HepG2 (cell line): Measurements from ENCODE around the gene ELP5. TPM values are rescaled to one million over a fixed set of nuclear protein-coding genes. Genes with fewer than 3 reads are reported as not detected.
A peak's percentile ranks its signal among the peaks of the same experiment; 100 is the strongest.

Experiments
- CHD4 ChIP-seq: fragments of 200-600 bp; sonication (generic); IDR thresholded peaks from 2 replicates; pipeline ENCODE4 v1.7.0; 2017; ENCODE audit warnings: mild to moderate bottlenecking, low read length, borderline replicate concordance
- GABPA ChIP-seq, 2 experiments: IDR thresholded peaks; 2 replicates each; pipeline ENCODE4 v1.6.1; 2011 to 2016; ENCODE audit warnings: low read depth in 2 of 2, low read length in 1 of 2, missing biosample characterization in 1 of 2, missing genetic modification characterization in 1 of 2
- HOXA9 ChIP-seq: sonication (generic); formaldehyde crosslinking; IDR thresholded peaks from 2 replicates; pipeline ENCODE4 v1.8.1; 2022; ENCODE audit warnings: missing genetic modification reagents, mild to moderate bottlenecking, moderate library complexity, borderline replicate concordance
- KLF13 ChIP-seq: sonication (generic); formaldehyde crosslinking; IDR thresholded peaks from 2 replicates; pipeline ENCODE4 v1.4.0; 2020; ENCODE audit warnings: mild to moderate bottlenecking, missing genetic modification reagents
- MYNN ChIP-seq: sonication (generic); formaldehyde crosslinking; IDR thresholded peaks from 2 replicates; pipeline ENCODE4 v1.4.0; 2020; ENCODE audit warnings: mild to moderate bottlenecking, low read depth, missing genetic modification reagents
- NFE2L2 ChIP-seq: fragments of 150-350 bp; IDR thresholded peaks from 2 replicates; pipeline ENCODE4 v1.6.1; 2014; ENCODE audit warnings: low read length
- RBFOX2 ChIP-seq: fragments of 200-400 bp; formaldehyde crosslinking; IDR thresholded peaks from 2 replicates; pipeline ENCODE4 v1.6.1; 2017; ENCODE audit warnings: low read depth, mild to moderate bottlenecking, low read length
- RXRA ChIP-seq: sonication (generic); formaldehyde crosslinking; IDR thresholded peaks from 2 replicates; pipeline ENCODE4 v1.5.1; 2020; ENCODE audit warnings: missing genetic modification reagents
- SMARCE1 ChIP-seq: fragments of 450-650 bp; IDR thresholded peaks from 2 replicates; pipeline ENCODE4 v1.6.1; 2017; ENCODE audit warnings: borderline replicate concordance
- SP5 ChIP-seq: IDR thresholded peaks from 2 replicates; pipeline ENCODE4 v1.6.1; 2016; ENCODE audit warnings: low read depth, borderline replicate concordance
- ZEB1 ChIP-seq: IDR thresholded peaks from 2 replicates; pipeline ENCODE4 v1.6.1; 2012; ENCODE audit warnings: mild to moderate bottlenecking, low read depth, inconsistent platforms; ENCODE audit not compliant: insufficient replicate concordance
- ZFP36L2 ChIP-seq: sonication (generic); formaldehyde crosslinking; IDR thresholded peaks from 2 replicates; pipeline ENCODE4 v1.4.0; 2020; ENCODE audit warnings: missing genetic modification reagents
- ZNF292 ChIP-seq: sonication (generic); formaldehyde crosslinking; IDR thresholded peaks from 2 replicates; pipeline ENCODE4 v1.8.1; 2022; ENCODE audit warnings: mild to moderate bottlenecking, low read depth, missing genetic modification reagents, borderline replicate concordance
- ZNF549 ChIP-seq: sonication (generic); formaldehyde crosslinking; IDR thresholded peaks from 2 replicates; pipeline ENCODE4 v1.5.0; 2020; ENCODE audit warnings: missing genetic modification reagents
- ZNF605 ChIP-seq: sonication (generic); formaldehyde crosslinking; IDR thresholded peaks from 2 replicates; pipeline ENCODE4 v1.8.0; 2022; ENCODE audit warnings: mild to moderate bottlenecking, missing genetic modification reagents
- ZNF644 ChIP-seq: IDR thresholded peaks from 2 replicates; pipeline ENCODE4 v1.6.1; 2016; ENCODE audit warnings: low read depth
- ZNF747 ChIP-seq: sonication (generic); formaldehyde crosslinking; IDR thresholded peaks from 2 replicates; pipeline ENCODE4 v1.8.1; 2023; ENCODE audit warnings: missing genetic modification reagents, mild to moderate bottlenecking, borderline replicate concordance
- ZNF75D ChIP-seq: sonication (generic); formaldehyde crosslinking; IDR thresholded peaks from 2 replicates; pipeline ENCODE4 v1.8.1; 2023; ENCODE audit warnings: missing genetic modification reagents, mild to moderate bottlenecking, borderline replicate concordance
- polyA plus RNA-seq, 8 experiments: library from polyadenylated mRNA; depleted of rRNA in 3 of 8; stranded (reverse) in 7 of 8; unstranded in 1 of 8; fragments of >200 nt; fragmentation: Illumina TruSeq in 4 of 8; extraction: Trizol in 4 of 8; gene quantifications; 2 replicates each; pipeline versions ENCODE4 v1.2.1 to v1.2.3, GENCODE V29; 2011 to 2016; ENCODE audit warnings: low read depth in 4 of 8, missing spikeins in 1 of 8, mixed read lengths in 1 of 8; ENCODE audit not compliant: insufficient read depth in 1 of 8
- total RNA-seq, 5 experiments: library from RNA; depleted of rRNA; stranded (reverse); fragments of >200 nt; fragmentation: Illumina TruSeq; extraction: Trizol; gene quantifications; 2 replicates each; pipeline ENCODE4 v1.2.3, GENCODE V29; 2016; ENCODE audit warnings: low read depth in 1 of 5
- TF ChIP-seq, protein P1 (sequence below): sonication (generic); formaldehyde crosslinking; IDR thresholded peaks from 2 replicates; pipeline ENCODE4 v1.9.0; 2021; ENCODE audit warnings: missing genetic modification reagents, borderline replicate concordance
- TF ChIP-seq, protein P2 (sequence below), 2 experiments: sonication (generic) in 1 of 2; formaldehyde crosslinking in 1 of 2; IDR thresholded peaks; 2 replicates each; pipeline versions ENCODE4 v1.6.1 to v1.9.0; 2014 to 2022; ENCODE audit warnings: antibody characterized with exemption in 1 of 2, borderline replicate concordance in 1 of 2, inconsistent platforms in 1 of 2, low read depth in 1 of 2, missing genetic modification reagents in 1 of 2

ELP5 gene
- total and polyA plus RNA-seq, 2 of the 13 experiments (the other 11 are each of a cell fraction or from before 2014, with no cell fraction given), result 67.6 to 69.8 TPM

DNA sequence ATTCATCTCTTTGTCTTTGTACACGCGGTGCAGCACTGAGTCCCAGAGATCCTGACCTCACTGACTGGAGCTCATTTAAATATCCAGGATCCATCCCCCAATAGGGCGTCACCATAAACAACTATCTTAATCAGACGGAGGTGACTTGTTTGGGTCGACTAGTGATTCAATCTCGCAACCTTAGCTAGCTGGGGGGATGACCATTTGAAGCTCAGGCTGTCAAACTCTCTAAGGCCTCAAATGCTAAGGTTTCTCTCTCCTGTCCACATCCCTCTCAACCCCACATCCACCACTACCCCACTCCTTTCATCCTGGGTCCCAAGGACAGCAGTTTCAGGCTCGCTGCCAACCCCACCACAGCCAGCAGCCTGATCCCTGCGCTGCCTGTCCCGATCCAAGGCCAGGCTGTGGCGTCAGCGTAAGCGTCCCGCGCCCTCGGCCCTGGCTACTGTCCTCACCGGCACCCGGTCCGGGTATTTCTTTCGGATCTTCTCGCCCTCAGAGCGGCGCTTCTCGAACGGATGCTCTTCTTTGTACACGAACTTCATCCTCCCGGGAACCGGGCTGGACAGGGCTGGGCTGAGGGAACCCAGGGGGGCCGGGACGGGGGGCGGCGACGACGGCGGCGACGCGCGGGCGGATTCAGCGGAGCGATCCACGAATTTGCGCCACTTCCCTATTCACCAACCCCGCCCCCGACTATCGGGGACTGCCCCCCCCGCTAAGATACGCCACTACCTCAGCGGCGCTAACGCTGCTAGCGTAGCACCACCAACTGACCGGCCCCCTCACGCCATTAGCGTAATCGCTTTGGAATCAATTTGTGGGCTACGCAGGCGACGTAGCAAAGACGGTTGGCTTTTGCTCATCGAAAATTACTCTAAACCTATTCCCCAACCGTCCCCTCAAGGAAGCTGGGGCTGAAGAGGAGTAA is 10.0 kb upstream of the ELP5 start, which contains the start of gene GABARAP (continued):
- peak; percentile 48 for TF ChIP-seq RXRA (CRISPR knock-in tag)
- TF ChIP-seq NFE2L2, result no peak
- TF ChIP-seq, protein P1, sequence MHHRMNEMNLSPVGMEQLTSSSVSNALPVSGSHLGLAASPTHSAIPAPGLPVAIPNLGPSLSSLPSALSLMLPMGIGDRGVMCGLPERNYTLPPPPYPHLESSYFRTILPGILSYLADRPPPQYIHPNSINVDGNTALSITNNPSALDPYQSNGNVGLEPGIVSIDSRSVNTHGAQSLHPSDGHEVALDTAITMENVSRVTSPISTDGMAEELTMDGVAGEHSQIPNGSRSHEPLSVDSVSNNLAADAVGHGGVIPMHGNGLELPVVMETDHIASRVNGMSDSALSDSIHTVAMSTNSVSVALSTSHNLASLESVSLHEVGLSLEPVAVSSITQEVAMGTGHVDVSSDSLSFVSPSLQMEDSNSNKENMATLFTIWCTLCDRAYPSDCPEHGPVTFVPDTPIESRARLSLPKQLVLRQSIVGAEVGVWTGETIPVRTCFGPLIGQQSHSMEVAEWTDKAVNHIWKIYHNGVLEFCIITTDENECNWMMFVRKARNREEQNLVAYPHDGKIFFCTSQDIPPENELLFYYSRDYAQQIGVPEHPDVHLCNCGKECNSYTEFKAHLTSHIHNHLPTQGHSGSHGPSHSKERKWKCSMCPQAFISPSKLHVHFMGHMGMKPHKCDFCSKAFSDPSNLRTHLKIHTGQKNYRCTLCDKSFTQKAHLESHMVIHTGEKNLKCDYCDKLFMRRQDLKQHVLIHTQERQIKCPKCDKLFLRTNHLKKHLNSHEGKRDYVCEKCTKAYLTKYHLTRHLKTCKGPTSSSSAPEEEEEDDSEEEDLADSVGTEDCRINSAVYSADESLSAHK (CRISPR knock-in tag), result no peak
- TF ChIP-seq, protein P2, sequence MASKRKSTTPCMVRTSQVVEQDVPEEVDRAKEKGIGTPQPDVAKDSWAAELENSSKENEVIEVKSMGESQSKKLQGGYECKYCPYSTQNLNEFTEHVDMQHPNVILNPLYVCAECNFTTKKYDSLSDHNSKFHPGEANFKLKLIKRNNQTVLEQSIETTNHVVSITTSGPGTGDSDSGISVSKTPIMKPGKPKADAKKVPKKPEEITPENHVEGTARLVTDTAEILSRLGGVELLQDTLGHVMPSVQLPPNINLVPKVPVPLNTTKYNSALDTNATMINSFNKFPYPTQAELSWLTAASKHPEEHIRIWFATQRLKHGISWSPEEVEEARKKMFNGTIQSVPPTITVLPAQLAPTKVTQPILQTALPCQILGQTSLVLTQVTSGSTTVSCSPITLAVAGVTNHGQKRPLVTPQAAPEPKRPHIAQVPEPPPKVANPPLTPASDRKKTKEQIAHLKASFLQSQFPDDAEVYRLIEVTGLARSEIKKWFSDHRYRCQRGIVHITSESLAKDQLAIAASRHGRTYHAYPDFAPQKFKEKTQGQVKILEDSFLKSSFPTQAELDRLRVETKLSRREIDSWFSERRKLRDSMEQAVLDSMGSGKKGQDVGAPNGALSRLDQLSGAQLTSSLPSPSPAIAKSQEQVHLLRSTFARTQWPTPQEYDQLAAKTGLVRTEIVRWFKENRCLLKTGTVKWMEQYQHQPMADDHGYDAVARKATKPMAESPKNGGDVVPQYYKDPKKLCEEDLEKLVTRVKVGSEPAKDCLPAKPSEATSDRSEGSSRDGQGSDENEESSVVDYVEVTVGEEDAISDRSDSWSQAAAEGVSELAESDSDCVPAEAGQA (IDR thresholded peaks at IDR 0.05; ENCODE audit: low read depth), result 0 out of 2 replicates have a peak, but pooled peaks have one; percentile 10
- TF ChIP-seq, protein P2 (CRISPR knock-in tag; IDR thresholded peaks at IDR 0.05; ENCODE audit: borderline replicate concordance), result no peak
- no peak; the same call in 1 of the 2 replicates for TF ChIP-seq ZNF605 (CRISPR knock-in tag)
- TF ChIP-seq ZEB1, result no peak
- no peak for TF ChIP-seq ZNF644 (CRISPR knock-in tag)
- TF ChIP-seq ZFP36L2, result no peak
- TF ChIP-seq RBFOX2, result peak; percentile 72
- no peak for TF ChIP-seq GABPA (IDR thresholded peaks at IDR 0.05; ENCODE audit: low read depth, low read length)
- no peak for TF ChIP-seq GABPA (CRISPR knock-in tag; IDR thresholded peaks at IDR 0.05; ENCODE audit: low read depth)
- TF ChIP-seq ZNF747 (CRISPR knock-in tag), result peak; percentile 82
- TF ChIP-seq ZNF549, result no peak
- TF ChIP-seq HOXA9 (CRISPR knock-in tag), result peak; percentile 35; the same call in 1 of the 2 replicates
- TF ChIP-seq MYNN (CRISPR knock-in tag), result no peak
- peak; percentile 65; the same call in 1 of the 2 replicates for TF ChIP-seq SP5 (CRISPR knock-in tag)
- TF ChIP-seq SMARCE1, result no peak
- TF ChIP-seq KLF13 (CRISPR knock-in tag), result no peak
- no peak for TF ChIP-seq ZNF75D (CRISPR knock-in tag)
- TF ChIP-seq ZNF292, result no peak
- TF ChIP-seq CHD4, result no peak
